H1 (cell line): Measurements from ENCODE around the gene NR1I2. TPM values are rescaled to one million over a fixed set of nuclear protein-coding genes. Genes with fewer than 3 reads are reported as not detected.

Experiments used
- CTCF ChIA-PET: fragments of 300-600 bp; sonication (Branson Sonifier 250); formaldehyde crosslinking; loops from one replicate; lab custom pipeline; 2021; ENCODE audit not compliant: partially characterized antibody; lab: Charles Lee
- POLR2A ChIA-PET: fragments of 300-600 bp; sonication (Branson Sonifier 250); formaldehyde crosslinking; loops from one replicate; lab custom pipeline; 2021; ENCODE audit warnings: inconsistent platforms; ENCODE audit not compliant: partially characterized antibody; lab: Charles Lee
- DNase-seq, 2 experiments: peaks; one replicate each; pipeline versions ENCODE4 v3.0.0 to v3.0.0-alpha.2; 2010 to 2022; ENCODE audit warnings: low spot score in 2 of 2, low read depth in 1 of 2, mixed read lengths in 1 of 2
- FAIRE-seq: peaks from 2 replicates; lab custom pipeline; 2011; peaks lifted over from hg19 to GRCh38; lab: Jason Lieb, UNC
- H2AFZ ChIP-seq: 2 replicates; pipeline ENCODE4 v1.8.1; 2012; ENCODE audit warnings: low read length, inconsistent platforms
- H2AK5ac ChIP-seq: 2 replicates; pipeline ENCODE4 v1.6.1; 2013; ENCODE audit warnings: low read depth, low read length
- H2BK120ac ChIP-seq: replicated peaks from 2 replicates; pipeline ENCODE3; 2013; ENCODE audit warnings: low read depth, low read length, inconsistent platforms
- H2BK12ac ChIP-seq: 2 replicates; pipeline ENCODE4 v1.6.1; 2013; ENCODE audit warnings: low read depth, low read length
- H2BK15ac ChIP-seq: 2 replicates; pipeline ENCODE4 v1.6.1; 2013; ENCODE audit warnings: low read length
- H2BK20ac ChIP-seq: 2 replicates; pipeline ENCODE4 v1.6.1; 2013; ENCODE audit warnings: low read length
- H2BK5ac ChIP-seq: 2 replicates; pipeline ENCODE4 v1.6.1; 2013; ENCODE audit warnings: low read depth, low read length
- H3K14ac ChIP-seq: 2 replicates; pipeline ENCODE4 v1.6.1; 2013; ENCODE audit warnings: inconsistent platforms; ENCODE audit not compliant: insufficient read length
- H3K18ac ChIP-seq: 2 replicates; pipeline ENCODE4 v1.6.1; 2013; ENCODE audit warnings: low read length; ENCODE audit errors: extremely low read depth
- H3K23ac ChIP-seq: 2 replicates; pipeline ENCODE4 v1.6.1; 2013; ENCODE audit warnings: inconsistent platforms; ENCODE audit not compliant: insufficient read length
- H3K23me2 ChIP-seq: 2 replicates; pipeline ENCODE4 v1.6.1; 2013; ENCODE audit warnings: low read depth, low read length
- H3K27ac ChIP-seq: 2 replicates; pipeline ENCODE4 v1.6.1; 2011; ENCODE audit warnings: low read depth, low read length, inconsistent platforms
- H3K27me3 ChIP-seq, 4 experiments: replicated peaks in 1 of 4; 1 replicate in 1 of 4; 2 replicates in 3 of 4; pipeline versions ENCODE4 v1.6.1 to v1.8.1; 2011 to 2013; ENCODE audit warnings: low read length in 3 of 4, mild to moderate bottlenecking in 3 of 4, inconsistent platforms in 2 of 4, mixed read lengths in 2 of 4, moderate library complexity in 1 of 4; ENCODE audit not compliant: control insufficient read depth in 3 of 4, insufficient read depth in 3 of 4; ENCODE audit errors: extremely low read depth in 1 of 4
- H3K36me3 ChIP-seq, 4 experiments: 2 replicates each; pipeline versions ENCODE4 v1.6.1 to v1.8.1; 2011 to 2013; ENCODE audit warnings: mild to moderate bottlenecking in 4 of 4, low read length in 3 of 4, moderate library complexity in 2 of 4, control low read depth in 1 of 4, inconsistent platforms in 1 of 4; ENCODE audit not compliant: insufficient read depth in 4 of 4, control insufficient read depth in 2 of 4
- H3K4ac ChIP-seq: replicated peaks from 2 replicates; pipeline ENCODE3; 2013; ENCODE audit warnings: low read length, low read depth, mixed read lengths, inconsistent platforms; ENCODE audit not compliant: insufficient read length
- H3K4me1 ChIP-seq, 4 experiments: replicated peaks in 1 of 4; 1 replicate in 1 of 4; 2 replicates in 3 of 4; pipeline versions ENCODE4 v1.6.1 to v1.8.1; 2011 to 2013; ENCODE audit warnings: low read length in 3 of 4, inconsistent platforms in 2 of 4, mixed read lengths in 1 of 4; ENCODE audit not compliant: insufficient read depth in 4 of 4, control insufficient read depth in 3 of 4
- H3K4me2 ChIP-seq, 2 experiments: 2 replicates each; pipeline versions ENCODE4 v1.6.1 to v1.8.1; 2011 to 2013; ENCODE audit warnings: low read depth in 2 of 2, low read length in 2 of 2, control low read depth in 1 of 2, inconsistent platforms in 1 of 2, mild to moderate bottlenecking in 1 of 2; ENCODE audit not compliant: insufficient read depth in 1 of 2
- H3K4me3 ChIP-seq, 4 experiments: fragments of 200-600, 300-600 bp in 1 of 4; sonication (generic), shearing (Covaris generic), sonication (Bioruptor Twin) in 1 of 4; 2 replicates each; pipeline versions ENCODE4 v1.5.1 to v1.8.1; 2011 to 2016; ENCODE audit warnings: low read length in 4 of 4, low read depth in 3 of 4, control low read depth in 2 of 4, inconsistent platforms in 2 of 4, mild to moderate bottlenecking in 2 of 4, mixed read lengths in 1 of 4, moderate library complexity in 1 of 4; ENCODE audit not compliant: insufficient read depth in 2 of 4; ENCODE audit errors: extremely low read depth in 1 of 4
- H3K56ac ChIP-seq: replicated peaks from 2 replicates; pipeline ENCODE3; 2013; ENCODE audit warnings: low read depth, mild to moderate bottlenecking, mixed read lengths, low read length, inconsistent platforms; ENCODE audit not compliant: insufficient read length
- H3K79me1 ChIP-seq: 2 replicates; pipeline ENCODE4 v1.6.1; 2013; ENCODE audit warnings: low read depth, low read length, control low read depth
- H3K79me2 ChIP-seq, 2 experiments: 2 replicates each; pipeline versions ENCODE4 v1.6.1 to v1.8.1; 2012 to 2013; ENCODE audit warnings: low read length in 2 of 2, mild to moderate bottlenecking in 2 of 2, inconsistent platforms in 1 of 2; ENCODE audit not compliant: insufficient read depth in 2 of 2, control insufficient read depth in 1 of 2
- H3K9ac ChIP-seq, 4 experiments: replicated peaks in 1 of 4; 1 replicate in 1 of 4; 2 replicates in 3 of 4; pipeline versions ENCODE4 v1.6.1 to v1.8.1; 2011 to 2013; ENCODE audit warnings: low read depth in 3 of 4, low read length in 3 of 4, control low read depth in 2 of 4, mild to moderate bottlenecking in 2 of 4, moderate library complexity in 2 of 4, inconsistent platforms in 1 of 4; ENCODE audit errors: extremely low read depth in 1 of 4
- H3K9me3 ChIP-seq, 2 experiments: 2 replicates each; pipeline versions ENCODE4 v1.6.1 to v1.8.1; 2012 to 2013; ENCODE audit warnings: mild to moderate bottlenecking in 2 of 2, moderate library complexity in 2 of 2, control low read depth in 1 of 2, inconsistent platforms in 1 of 2, low read depth in 1 of 2, low read length in 1 of 2, mixed read lengths in 1 of 2; ENCODE audit not compliant: insufficient read depth in 2 of 2
- H4K20me1 ChIP-seq, 2 experiments: replicated peaks in 1 of 2; 2 replicates each; pipeline versions ENCODE3 to v1.8.1; 2011 to 2013; ENCODE audit warnings: inconsistent platforms in 2 of 2, low read length in 2 of 2, mild to moderate bottlenecking in 1 of 2; ENCODE audit not compliant: insufficient read depth in 2 of 2, control insufficient read depth in 1 of 2
- H4K5ac ChIP-seq: 2 replicates; pipeline ENCODE4 v1.6.1; 2013; ENCODE audit warnings: low read length, low read depth, mixed read lengths, inconsistent platforms; ENCODE audit not compliant: insufficient read length
- H4K8ac ChIP-seq: 2 replicates; pipeline ENCODE4 v1.8.0; 2013; ENCODE audit warnings: mild to moderate bottlenecking, moderate library complexity, low read length, inconsistent platforms; ENCODE audit not compliant: insufficient read depth; ENCODE audit errors: extremely low read depth
- H4K91ac ChIP-seq: replicated peaks from 2 replicates; pipeline ENCODE3; 2013; ENCODE audit warnings: low read length, mixed read lengths, inconsistent platforms; ENCODE audit not compliant: insufficient read length
- ATF2 ChIP-seq: IDR thresholded peaks from 2 replicates; pipeline ENCODE4 v1.6.1; 2012; ENCODE audit warnings: low read length, inconsistent platforms
- BCL11A ChIP-seq, 2 experiments: IDR thresholded peaks; one replicate each; pipeline ENCODE4 v1.6.1; 2011; ENCODE audit warnings: low read depth in 2 of 2, low read length in 2 of 2, mild to moderate bottlenecking in 2 of 2
- CBX5 ChIP-seq: fragments of 300-800, 300-1000 bp; sonication (generic); IDR thresholded peaks from 2 replicates; pipeline ENCODE4 v1.7.1; 2016; ENCODE audit warnings: antibody characterized with exemption, low read length, low read depth
- CEBPB ChIP-seq: IDR thresholded peaks from 2 replicates; pipeline ENCODE4 v1.6.1; 2012; ENCODE audit warnings: low read depth, low read length
- E2F6 ChIP-seq: IDR thresholded peaks from 2 replicates; pipeline ENCODE4 v1.6.1; 2012; ENCODE audit warnings: inconsistent platforms
- EZH2 ChIP-seq: fragments of 200-600 bp; sonication (generic); IDR thresholded peaks from 2 replicates; pipeline ENCODE4 v1.7.1; 2012; ENCODE audit warnings: low read depth, mild to moderate bottlenecking, moderate library complexity, low read length, inconsistent platforms; ENCODE audit not compliant: severe bottlenecking
- GABPA ChIP-seq: IDR thresholded peaks from 2 replicates; pipeline ENCODE4 v1.6.1; 2011; ENCODE audit warnings: mild to moderate bottlenecking, low read length, moderate library complexity, borderline replicate concordance; ENCODE audit not compliant: insufficient read depth
- KDM4A ChIP-seq: IDR thresholded peaks from one replicate; pipeline ENCODE4 v1.7.1; 2012; ENCODE audit warnings: low read depth, mild to moderate bottlenecking, moderate library complexity, low read length, inconsistent platforms; ENCODE audit not compliant: severe bottlenecking
- POLR2A ChIP-seq, 2 experiments: IDR thresholded peaks; 1 replicate in 1 of 2; 2 replicates in 1 of 2; pipeline ENCODE4 v1.6.1; 2011; ENCODE audit warnings: low read depth in 2 of 2, low read length in 2 of 2, mild to moderate bottlenecking in 2 of 2; ENCODE audit errors: control extremely low read depth in 1 of 2
- RBBP5 ChIP-seq: IDR thresholded peaks from 2 replicates; pipeline ENCODE4 v1.7.1; 2012; ENCODE audit warnings: low read depth, mild to moderate bottlenecking, inconsistent platforms, low read length, moderate library complexity, borderline replicate concordance
- SP2 ChIP-seq: IDR thresholded peaks from 2 replicates; pipeline ENCODE4 v1.6.1; 2012; ENCODE audit warnings: mild to moderate bottlenecking, low read length, inconsistent platforms
- TBP ChIP-seq: IDR thresholded peaks from 2 replicates; pipeline ENCODE4 v1.6.1; 2011; ENCODE audit warnings: low read depth, low read length, improper control_type of control experiment
- TEAD4 ChIP-seq: IDR thresholded peaks from 2 replicates; pipeline ENCODE4 v1.6.1; 2012; ENCODE audit warnings: low read depth, low read length, inconsistent platforms, mixed read lengths
- WGBS, 2 experiments: shearing (Covaris generic) in 1 of 2; methylation state at CpG; one replicate each; pipeline versions ENCODE4 v1.1.6 to v1.1.7; 2013 to 2015; ENCODE audit warnings: low lambda C conversion rate in 2 of 2, mixed read lengths in 2 of 2, inconsistent platforms in 1 of 2, low coverage in 1 of 2, missing lambda C conversion rate in 1 of 2; ENCODE audit not compliant: insufficient replicate concordance in 2 of 2, insufficient coverage in 1 of 2, insufficient read length in 1 of 2; ENCODE audit errors: extremely low coverage in 1 of 2, missing lambda C conversion rate in 1 of 2; 5-methylcytosine and 5-hydroxymethylcytosine counted together
- polyA plus RNA-seq, 7 experiments: library from polyadenylated mRNA; depleted of rRNA in 3 of 7; stranded (reverse) in 5 of 7; unstranded in 2 of 7; fragments of >200 nt in 5 of 7; fragments of 200-250 nt in 2 of 7; gene quantifications; 1 replicate in 5 of 7; 2 replicates in 1 of 7; 4 replicates in 1 of 7; pipeline versions ENCODE4 v1.2.1 to v1.2.3, GENCODE V29; 2011 to 2013; ENCODE audit warnings: missing spikeins in 2 of 7, mixed read lengths in 2 of 7
- total RNA-seq: library from RNA; stranded (reverse); fragmentation: NEBNext Ultra II Directional; extraction: Animal tissue kit (Norgen Biotek cat#: 25700); gene quantifications from 2 replicates; pipeline ENCODE4 v1.2.1, GENCODE V29; 2021

NR1I2 gene
- total and polyA plus RNA-seq, 2 of the 8 experiments (the other 6 are each of a cell fraction or from before 2014, with no cell fraction given), result 0.28 to 1.8 TPM

GRCh38 chr3:119762876-119763275, 19.0 kb upstream of the NR1I2 start:
- H3K4me2 ChIP-seq, result no peak overlapping the region
- no peak overlapping the region for H3K14ac ChIP-seq
- H3K36me3 ChIP-seq, result no peaks in the 10 kb centered on the region
- H2BK12ac ChIP-seq, result no peak overlapping the region
- H3K23me2 ChIP-seq, result no peaks in the 10 kb centered on the region
- H2BK120ac ChIP-seq, result no peak overlapping the region
- FAIRE-seq (no peak), DNase-seq (no peak)
- H3K23ac ChIP-seq, result no peak overlapping the region
- no peak overlapping the region for H2AK5ac ChIP-seq
- 88% methylated on average over 2 of the region's 2 CpGs; no CpG with 5 or more reads in 1 of the 2 experiments for WGBS, 2 experiments
- ChIA-PET CTCF (no interaction called here), POLR2A (no interaction called here)
- H4K5ac ChIP-seq, result no peak overlapping the region
- no peak overlapping the region for H3K56ac ChIP-seq
- H3K27ac ChIP-seq, result no peak overlapping the region
- no peaks in the 10 kb centered on the region for H3K4me1 ChIP-seq
- no peak overlapping the region for H2BK15ac ChIP-seq
- H2BK20ac ChIP-seq, result no peak overlapping the region
- H2BK5ac ChIP-seq, result no peak overlapping the region
- H3K9me3 ChIP-seq, result peaks cover 0 to under 1% of the 10 kb centered on the region in 2 experiments; a peak in 1 of 4 replicates
- no peak overlapping the region for H4K8ac ChIP-seq
- no peak overlapping the region for H4K91ac ChIP-seq
- no peaks in the 10 kb centered on the region for H3K79me2 ChIP-seq
- H3K18ac ChIP-seq, result no peak overlapping the region
- H3K79me1 ChIP-seq, result no peaks in the 10 kb centered on the region
- H3K9ac ChIP-seq, result no peak overlapping the region
- no peak overlapping the region for H2AFZ ChIP-seq
- H3K4me3 ChIP-seq, result no peak overlapping the region
- H4K20me1 ChIP-seq, result no peaks in the 10 kb centered on the region
- peaks cover 0 to 1% (median 0%) of the 10 kb centered on the region in 4 experiments; a peak in 1 of 7 replicates for H3K27me3 ChIP-seq
- no peak overlapping the region for H3K4ac ChIP-seq
- TF ChIP-seq GABPA (no peak), E2F6 (no peak), BCL11A (IDR thresholded peaks at IDR 0.05; ENCODE audit: low read depth in 2 of 2, low read length in 2 of 2) (no peak), RBBP5 (no peak), CBX5 (no peak), KDM4A (no peak), CEBPB (no peak), SP2 (no peak), TBP (no peak), TEAD4 (no peak), POLR2A (IDR thresholded peaks at IDR 0.05; ENCODE audit: control extremely low read depth in 1 of 2, low read depth in 2 of 2, low read length in 2 of 2) (no peak), EZH2 (no peak), ATF2 (no peak)
